ENCODE data around the gene PLCZ1.

Gene PLCZ1

GRCh38 chr12:18753481-18754123 lies 15.8 kb upstream of the PLCZ1 start:
- Histone ChIP-seq H2AFZ (no peak overlapping the region), H3K9me3 (ENCODE audit: control insufficient read depth, low read length) (no peaks in the 10 kb centered on the region), H3K27ac (no peak overlapping the region), H3K9ac (no peak overlapping the region), H3K4me1 (no peaks in the 10 kb centered on the region), H3K4me3 (ENCODE audit: low read depth, low read length) (no peak overlapping the region), H3K36me3 (ENCODE audit: control insufficient read depth, insufficient read depth, low read length) (no peaks in the 10 kb centered on the region), H3K4me2 (ENCODE audit: low read length) (no peak overlapping the region), H3K79me2 (no peaks in the 10 kb centered on the region), H3K27me3 (ENCODE audit: control insufficient read depth, insufficient read depth, low read length) (no peaks in the 10 kb centered on the region)
- no peak for TF ChIP-seq CTCF (IDR thresholded peaks at IDR 0.05)

- no peaks in the 10 kb centered on the region for H3K79me2 ChIP-seq
- no peak for TF ChIP-seq CTCF (IDR thresholded peaks at IDR 0.05)
- no peak overlapping the region for H3K9ac ChIP-seq
- no peak overlapping the region for H3K4me2 ChIP-seq (ENCODE audit: low read length)
- H3K36me3 ChIP-seq (ENCODE audit: control insufficient read depth, insufficient read depth, low read length), result no peaks in the 10 kb centered on the region
- no peaks in the 10 kb centered on the region for H3K4me1 ChIP-seq
- H3K4me3 ChIP-seq (ENCODE audit: low read depth, low read length), result no peak overlapping the region
- H2AFZ ChIP-seq, result no peak overlapping the region
- H3K27ac ChIP-seq, result no peak overlapping the region
- no peaks in the 10 kb centered on the region for H3K27me3 ChIP-seq (ENCODE audit: control insufficient read depth, insufficient read depth, low read length)
- H3K9me3 ChIP-seq (ENCODE audit: control insufficient read depth, low read length), result no peaks in the 10 kb centered on the region
Observed at GRCh38 chr12:18752947-18753346, 15.1 kb upstream of the PLCZ1 start.

GRCh38 chr12:18752280-18752920 lies 14.6 kb upstream of the PLCZ1 start:
- Histone ChIP-seq H2AFZ (no peak overlapping the region), H3K9me3 (ENCODE audit: control insufficient read depth, low read length) (no peaks in the 10 kb centered on the region), H3K27me3 (ENCODE audit: control insufficient read depth, insufficient read depth, low read length) (no peaks in the 10 kb centered on the region), H3K27ac (no peak overlapping the region), H3K79me2 (no peaks in the 10 kb centered on the region), H3K36me3 (ENCODE audit: control insufficient read depth, insufficient read depth, low read length) (no peaks in the 10 kb centered on the region), H3K9ac (no peak overlapping the region), H3K4me3 (ENCODE audit: low read depth, low read length) (no peak overlapping the region), H3K4me2 (ENCODE audit: low read length) (no peak overlapping the region), H3K4me1 (no peaks in the 10 kb centered on the region)
- TF ChIP-seq CTCF (IDR thresholded peaks at IDR 0.05), result no peak

- no peaks in the 10 kb centered on the region for H3K27me3 ChIP-seq (ENCODE audit: control insufficient read depth, insufficient read depth, low read length)
- H3K4me1 ChIP-seq, result no peaks in the 10 kb centered on the region
- no peak for TF ChIP-seq CTCF (IDR thresholded peaks at IDR 0.05)
- H3K36me3 ChIP-seq (ENCODE audit: control insufficient read depth, insufficient read depth, low read length), result no peaks in the 10 kb centered on the region
- no peak overlapping the region for H3K4me3 ChIP-seq (ENCODE audit: low read depth, low read length)
- no peak overlapping the region for H2AFZ ChIP-seq
- no peaks in the 10 kb centered on the region for H3K9me3 ChIP-seq (ENCODE audit: control insufficient read depth, low read length)
- no peak overlapping the region for H3K4me2 ChIP-seq (ENCODE audit: low read length)
- no peaks in the 10 kb centered on the region for H3K79me2 ChIP-seq
- H3K27ac ChIP-seq, result no peak overlapping the region
- H3K9ac ChIP-seq, result no peak overlapping the region
Observed at GRCh38 chr12:18751866-18752265, 14.1 kb upstream of the PLCZ1 start.

GRCh38 chr12:18750085-18750484 lies 12.3 kb upstream of the PLCZ1 start:
- Histone ChIP-seq H3K27ac (no peak overlapping the region), H2AFZ (no peak overlapping the region), H3K79me2 (no peaks in the 10 kb centered on the region), H3K4me1 (no peaks in the 10 kb centered on the region), H3K36me3 (ENCODE audit: control insufficient read depth, insufficient read depth, low read length) (no peaks in the 10 kb centered on the region), H3K27me3 (ENCODE audit: control insufficient read depth, insufficient read depth, low read length) (no peaks in the 10 kb centered on the region), H3K9ac (no peak overlapping the region), H3K9me3 (ENCODE audit: control insufficient read depth, low read length) (no peaks in the 10 kb centered on the region), H3K4me2 (ENCODE audit: low read length) (no peak overlapping the region), H3K4me3 (ENCODE audit: low read depth, low read length) (no peak overlapping the region)
- no peak for TF ChIP-seq CTCF (IDR thresholded peaks at IDR 0.05)
